8988T (cell line): ENCODE data around the gene OR1J2.
"Not testable (repeated sequence)": the region's sequence is repeated elsewhere in the genome, so short reads cannot be mapped to it uniquely, and the experiment has no call there.

ENCODE experiments used
- DNase-seq: peaks from one replicate; pipeline ENCODE4 v3.0.0; 2011

OR1J2 gene, protein sequence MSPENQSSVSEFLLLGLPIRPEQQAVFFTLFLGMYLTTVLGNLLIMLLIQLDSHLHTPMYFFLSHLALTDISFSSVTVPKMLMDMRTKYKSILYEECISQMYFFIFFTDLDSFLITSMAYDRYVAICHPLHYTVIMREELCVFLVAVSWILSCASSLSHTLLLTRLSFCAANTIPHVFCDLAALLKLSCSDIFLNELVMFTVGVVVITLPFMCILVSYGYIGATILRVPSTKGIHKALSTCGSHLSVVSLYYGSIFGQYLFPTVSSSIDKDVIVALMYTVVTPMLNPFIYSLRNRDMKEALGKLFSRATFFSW

GRCh38 chr9:122510502-122510901, at the start of gene OR1J2:
Gene OR1J2, plus strand, starts transcription at chr9:122510802. Its CDS starts 0 bp downstream, at chr9:122510802.
- no peak for DNase-seq

- DNase-seq: no peak
Observed at GRCh38 chr9:122463828-122464632, 46.6 kb upstream of the OR1J2 start.

DNA sequence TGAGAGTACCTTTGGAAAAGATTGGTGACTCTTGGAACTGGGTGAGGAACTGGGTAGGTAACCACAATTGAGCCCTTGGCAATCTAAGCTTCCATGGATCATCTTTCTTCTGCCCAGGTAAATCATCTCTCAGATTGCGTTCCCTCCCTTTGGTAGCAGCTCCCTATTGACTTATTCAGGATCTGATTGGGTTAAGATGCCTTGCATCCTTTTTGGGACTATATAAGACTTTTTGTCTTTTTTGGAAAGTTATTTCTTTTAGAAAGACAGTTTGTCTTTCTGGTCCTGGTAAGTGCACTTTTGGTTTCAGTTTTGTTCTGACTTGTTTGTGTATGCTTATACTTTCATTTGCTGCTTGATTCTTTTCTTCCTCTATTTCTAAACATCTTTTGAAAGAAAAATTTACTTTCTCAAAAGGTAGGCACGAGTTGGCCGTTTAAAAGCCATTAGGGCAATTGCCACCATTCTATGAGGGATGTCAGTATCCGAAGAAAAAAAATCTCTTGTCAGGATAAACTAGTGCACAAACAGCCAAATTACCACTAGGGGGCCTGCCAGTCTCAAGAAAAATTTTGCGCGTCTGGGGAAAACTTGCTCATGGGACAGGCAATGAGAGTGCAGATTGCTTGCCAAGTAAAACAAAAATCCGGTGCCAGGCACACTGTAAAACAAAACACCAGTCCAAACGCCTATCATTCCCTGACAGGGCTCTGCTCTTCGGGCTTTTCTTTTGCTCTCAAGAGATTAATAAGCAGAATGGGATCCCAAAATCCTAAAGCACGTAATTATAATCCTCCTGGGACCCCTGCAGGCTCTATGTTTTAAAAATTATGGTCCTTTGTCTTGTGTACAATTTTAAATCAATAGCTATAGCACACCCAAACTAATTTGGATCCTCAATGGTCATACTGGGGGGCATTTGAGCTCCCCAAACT, 45.7 kb upstream of the OR1J2 start:
- DNase-seq: peak; percentile 17

DNA sequence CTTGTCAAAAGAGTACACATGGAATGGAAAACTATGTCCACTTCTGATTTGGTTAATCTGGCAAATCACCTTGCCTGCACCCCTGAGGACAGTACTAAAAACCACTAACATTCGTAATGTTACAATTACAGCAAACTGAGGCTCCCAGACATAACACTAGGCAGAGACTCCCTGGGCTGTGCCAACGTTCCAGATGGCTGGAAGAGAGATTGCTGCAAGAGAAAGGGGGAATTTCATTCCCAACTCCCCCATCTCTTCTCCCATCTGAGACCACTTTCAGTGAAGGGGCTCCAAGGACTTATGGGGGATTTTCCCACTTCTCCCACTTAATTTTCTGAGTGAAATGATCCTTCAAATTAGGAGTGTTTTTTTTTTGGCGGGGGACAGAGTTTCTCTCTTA, 44.1 kb upstream of the OR1J2 start:
- no peak for DNase-seq

DNA sequence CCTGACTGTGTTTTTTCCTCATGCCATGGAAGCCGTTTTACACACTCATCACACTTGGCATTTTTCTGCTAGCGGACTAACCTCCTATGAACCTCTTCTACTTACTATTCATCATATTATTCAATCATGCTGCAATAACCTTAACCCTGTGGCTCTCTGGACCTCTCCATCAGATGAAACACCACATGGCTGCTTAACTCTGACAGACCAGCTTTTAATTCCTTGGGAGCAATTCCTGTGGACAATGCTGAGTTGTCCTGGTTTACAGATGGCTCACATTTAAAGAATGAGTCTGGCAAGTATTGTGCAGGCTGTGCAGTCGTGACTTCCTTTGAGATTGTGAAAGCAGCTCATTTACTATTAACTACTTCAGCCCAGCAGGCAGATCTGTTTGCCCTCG, 41.9 kb upstream of the OR1J2 start:
- DNase-seq: no peak

DNA sequence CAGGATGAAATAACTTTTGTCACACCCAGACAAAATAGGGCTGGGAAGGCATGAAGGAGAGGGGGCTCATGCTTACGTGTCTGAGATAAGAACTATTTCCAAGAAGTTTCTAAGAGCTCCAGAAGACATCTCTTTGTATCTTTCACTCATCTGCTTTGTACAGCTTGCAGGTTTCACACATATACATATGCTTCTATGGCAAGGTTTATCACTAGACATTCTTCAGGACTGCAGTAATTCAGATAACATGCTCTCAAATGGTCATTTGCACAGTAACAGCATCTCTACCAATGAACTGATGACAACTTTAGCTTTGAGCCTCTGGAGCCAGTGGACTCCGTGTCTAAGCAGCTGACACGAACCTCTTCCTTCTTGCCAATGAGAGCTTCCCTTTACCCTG, 36.0 kb upstream of the OR1J2 start:
- no peak for DNase-seq

- DNase-seq: no peak
Observed at GRCh38 chr9:122475717-122476116, 34.9 kb upstream of the OR1J2 start.

DNA sequence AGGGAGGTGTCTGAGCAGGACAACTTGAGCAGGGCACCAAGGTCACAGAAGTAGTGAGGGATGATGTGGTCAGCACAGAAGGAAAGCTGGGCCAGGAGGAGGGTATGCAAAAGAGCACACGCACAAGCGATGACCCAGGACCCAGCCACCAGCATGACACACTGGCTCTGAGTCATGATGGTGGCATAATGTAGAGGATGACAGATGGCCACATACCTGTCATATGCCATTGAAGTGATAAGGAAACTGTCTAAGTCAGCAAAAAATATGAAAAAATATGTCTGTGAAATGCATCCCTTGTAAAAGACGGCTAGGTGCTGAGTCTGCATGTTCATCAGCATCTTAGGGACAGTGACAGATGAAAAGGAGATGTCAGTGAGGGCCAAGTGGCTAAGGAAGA, 33.3 kb upstream of the OR1J2 start:
- DNase-seq: no peak

GRCh38 chr9:122477826-122478225, 32.8 kb upstream of the OR1J2 start, which contains the start of gene OR1J1:
Gene OR1J1, minus strand, starts transcription at chr9:122477926. Its CDS starts 0 bp downstream, at chr9:122477926.
- no peak for DNase-seq

DNA sequence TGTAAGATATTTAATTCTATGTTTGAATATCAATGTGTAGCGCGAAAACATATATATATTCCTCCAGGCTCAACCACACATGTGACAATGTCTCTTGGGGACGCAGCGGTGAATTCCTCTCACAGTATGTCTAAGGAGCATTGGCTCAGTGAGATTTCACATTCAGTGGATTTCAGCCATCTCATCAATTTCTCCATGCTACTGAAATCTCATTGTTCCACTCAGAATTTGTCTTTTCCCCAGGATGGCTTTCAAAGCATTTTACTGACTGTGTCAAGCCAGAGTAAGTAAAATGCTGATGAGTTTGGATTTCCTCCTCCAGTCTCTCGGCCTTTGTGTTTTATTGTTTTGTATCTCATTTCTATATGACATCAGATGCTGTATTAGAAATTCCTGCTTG, 31.5 kb upstream of the OR1J2 start:
- DNase-seq: no peak

DNA sequence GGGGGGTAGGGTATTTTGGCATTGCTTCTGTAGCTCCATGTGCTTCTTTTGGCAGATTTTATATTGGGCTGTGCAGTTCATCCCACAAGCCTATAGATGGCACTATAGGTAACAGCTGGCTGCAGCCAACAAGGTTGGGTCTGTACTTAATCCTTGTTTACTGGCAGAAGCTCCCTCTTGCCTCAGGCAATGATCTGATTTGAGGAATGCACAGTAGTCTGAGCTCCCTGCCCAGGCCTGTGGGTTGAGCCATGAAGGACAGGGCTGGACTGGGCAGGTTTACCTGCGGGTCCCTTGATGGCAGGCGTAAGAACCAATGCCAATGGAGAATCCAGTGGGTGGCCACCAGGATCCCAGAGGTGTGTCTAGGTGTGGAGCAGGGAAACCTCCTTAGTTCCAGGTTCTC, 11.7 kb upstream of the OR1J2 start:
- DNase-seq: no peak

GRCh38 chr9:122506964-122507363, 3.6 kb upstream of the OR1J2 start:
- no peak for DNase-seq

GRCh38 chr9:122518226-122518625, 7.6 kb downstream of the OR1J2 start:
- no peak for DNase-seq

DNA sequence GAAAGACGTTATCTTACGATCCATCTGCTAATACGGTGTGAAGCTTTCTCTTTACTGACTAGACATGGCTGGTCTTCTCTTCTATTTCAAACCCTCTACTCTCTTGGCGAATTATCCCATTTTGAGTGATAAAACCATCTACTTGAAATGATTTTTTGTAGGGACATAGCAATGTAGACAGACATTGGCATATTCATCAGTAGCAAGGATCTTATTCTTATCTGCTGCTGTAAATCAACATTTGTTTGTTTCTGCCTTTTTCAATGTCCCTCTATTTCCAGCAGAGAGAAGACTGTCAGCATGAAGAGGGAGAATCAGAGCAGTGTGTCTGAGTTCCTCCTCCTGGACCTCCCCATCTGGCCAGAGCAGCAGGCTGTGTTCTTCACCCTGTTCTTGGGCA, 8.2 kb downstream of the OR1J2 start, which contains the start of gene OR1J4:
Gene OR1J4 (plus strand): TSS at position 301 of the 400 bp plus-strand sequence. CDS start 0 bp downstream, at position 301.
- no peak for DNase-seq

DNA sequence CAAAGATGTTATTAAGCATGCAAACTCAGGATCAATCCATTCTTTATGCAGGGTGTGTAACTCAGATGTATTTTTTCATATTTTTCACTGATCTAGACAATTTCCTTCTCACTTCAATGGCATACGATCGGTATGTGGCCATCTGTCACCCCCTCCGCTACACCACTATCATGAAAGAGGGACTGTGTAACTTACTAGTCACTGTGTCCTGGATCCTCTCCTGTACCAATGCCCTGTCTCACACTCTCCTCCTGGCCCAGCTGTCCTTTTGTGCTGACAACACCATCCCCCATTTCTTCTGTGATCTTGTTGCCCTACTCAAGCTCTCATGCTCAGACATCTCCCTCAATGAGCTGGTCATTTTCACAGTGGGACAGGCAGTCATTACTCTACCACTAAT, 8.8 kb downstream of the OR1J2 start:
- no peak for DNase-seq

GRCh38 chr9:122526602-122527001, 16.0 kb downstream of the OR1J2 start:
- DNase-seq: no peak

DNA sequence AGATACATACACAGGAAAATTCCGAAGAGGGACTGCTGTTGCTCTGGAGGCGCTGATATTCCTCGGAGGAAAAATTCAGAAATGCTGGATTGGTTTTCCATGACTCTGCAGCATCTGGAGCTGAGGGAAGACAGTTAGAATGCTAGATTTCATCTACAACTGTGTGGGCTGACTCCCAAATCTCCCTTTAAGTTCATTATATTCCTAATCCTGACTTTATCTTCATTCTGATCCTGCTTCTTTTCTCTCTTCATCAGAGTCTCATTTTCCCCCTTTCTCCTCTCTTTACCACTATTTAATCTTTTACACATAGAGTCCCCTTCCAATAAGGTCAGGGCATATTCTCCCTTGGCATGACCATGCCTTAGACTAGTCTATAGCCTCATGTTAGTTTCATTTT, 16.6 kb downstream of the OR1J2 start, which contains the start of gene OR1N1:
Gene OR1N1 (minus strand): TSS at position 101 of the 400 bp plus-strand sequence. CDS start 0 bp downstream, at position 101.
- DNase-seq: no peak

GRCh38 chr9:122531157-122531556, 20.6 kb downstream of the OR1J2 start:
- DNase-seq: not testable (repeated sequence)

DNA sequence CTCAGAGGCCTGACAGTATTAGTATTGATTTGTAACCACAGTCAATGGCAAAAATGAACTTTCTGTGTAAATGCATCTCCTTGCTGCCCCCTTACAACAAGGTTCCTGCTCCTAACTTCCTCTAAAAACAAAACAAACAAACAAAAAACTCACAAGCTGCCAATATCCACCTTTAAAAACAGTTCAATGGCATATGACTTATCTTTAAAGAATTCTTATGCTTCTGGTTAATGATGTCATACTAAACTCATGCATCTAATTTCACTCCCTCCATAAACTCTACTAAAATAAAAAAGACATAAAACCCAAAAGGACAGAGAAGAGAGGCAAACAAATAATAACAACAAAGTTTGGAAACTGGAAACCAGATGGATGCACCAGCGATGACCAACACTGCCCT, 25.5 kb downstream of the OR1J2 start:
- no peak for DNase-seq

GRCh38 chr9:122537066-122537465, 26.5 kb downstream of the OR1J2 start:
- DNase-seq: not testable (repeated sequence)

DNA sequence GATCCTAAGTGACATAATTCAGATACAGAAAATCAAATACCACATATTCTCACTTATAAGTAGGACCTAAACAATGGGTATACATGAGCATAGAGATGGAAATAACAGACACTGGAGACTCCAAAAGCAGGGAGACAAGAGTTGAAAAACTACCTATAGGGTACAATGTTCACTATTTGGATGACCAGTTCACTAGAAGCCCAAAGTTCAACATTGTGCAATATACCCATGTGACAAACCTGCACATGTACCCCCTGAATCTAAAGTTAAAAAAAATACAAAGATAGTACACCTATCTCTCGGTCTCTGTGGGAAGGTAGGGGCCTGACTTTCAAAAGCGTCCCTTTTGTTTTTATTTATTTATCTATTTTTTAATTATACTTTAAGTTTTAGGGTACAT, 28.2 kb downstream of the OR1J2 start:
- DNase-seq: no peak

DNA sequence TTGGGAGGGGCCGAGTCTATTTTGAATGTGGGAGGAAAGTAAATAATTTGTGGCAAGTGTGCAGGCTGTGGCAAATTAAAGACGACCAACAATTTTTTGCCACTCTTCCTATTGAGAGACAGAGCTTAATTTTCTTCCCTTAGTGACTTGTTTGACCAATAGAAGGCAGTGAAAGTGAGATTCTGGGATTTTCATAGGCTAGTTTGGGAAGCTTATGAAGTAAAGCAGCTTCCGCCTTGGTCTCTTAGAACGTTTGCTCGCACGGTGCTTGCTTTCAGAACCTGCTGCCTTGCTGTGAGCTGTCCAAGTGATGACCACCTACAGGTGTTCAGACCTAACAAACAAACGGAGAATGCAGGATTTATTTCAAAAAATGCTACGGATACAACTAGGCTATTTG, 35.6 kb downstream of the OR1J2 start:
- no peak for DNase-seq

- DNase-seq: no peak
Observed at GRCh38 chr9:122551371-122551770, 40.8 kb downstream of the OR1J2 start.
